Lung (tissue), 12 donors: ENCODE results near the gene NEU3. TPM values are rescaled to one million over a fixed set of nuclear protein-coding genes. Genes with fewer than 3 reads are reported as not detected.
A peak's percentile ranks its signal among the peaks of the same experiment; 100 is the strongest.
"Not testable (repeated sequence)": the region's sequence is repeated elsewhere in the genome, so short reads cannot be mapped to it uniquely, and the experiment has no call there.

Experiments used
- ATAC-seq: fragments of 200-7000 bp; cut with Tn5 transposase; one replicate; pipeline ENCODE4 v1.9.1; 2020; ENCODE audit warnings: moderate number of reproducible peaks; ENCODE audit not compliant: insufficient read depth, low FRiP score
- DNase-seq, 3 donors: peaks; one replicate each; pipeline ENCODE4 v3.0.0-alpha.2; 2013 to 2017
- H3K27ac ChIP-seq, 2 donors: one replicate each; pipeline ENCODE4 v1.5.1; 2013; ENCODE audit warnings: mild to moderate bottlenecking in 2 of 2, moderate library complexity in 2 of 2, control low read depth in 1 of 2, inconsistent platforms in 1 of 2, low read depth in 1 of 2, low read length in 1 of 2
- H3K27me3 ChIP-seq, 3 donors: one replicate each; pipeline ENCODE4 v1.5.1; 2013; ENCODE audit warnings: low read length in 2 of 3; ENCODE audit not compliant: control insufficient read depth in 3 of 3, insufficient read depth in 3 of 3
- H3K36me3 ChIP-seq, 4 donors: one replicate each; pipeline ENCODE4 v1.5.1; 2013; ENCODE audit warnings: low read length in 4 of 4, mild to moderate bottlenecking in 1 of 4, moderate library complexity in 1 of 4; ENCODE audit not compliant: control insufficient read depth in 4 of 4, insufficient read depth in 4 of 4
- H3K4me1 ChIP-seq, 5 donors: one replicate each; pipeline ENCODE4 v1.5.1; 2013; ENCODE audit warnings: low read length in 5 of 5, mild to moderate bottlenecking in 2 of 5, moderate library complexity in 1 of 5; ENCODE audit not compliant: control insufficient read depth in 5 of 5, insufficient read depth in 5 of 5
- H3K4me3 ChIP-seq: one replicate; pipeline ENCODE4 v1.5.1; 2013; ENCODE audit warnings: mild to moderate bottlenecking, control low read depth, moderate library complexity
- H3K9ac ChIP-seq, 2 donors: one replicate each; pipeline ENCODE4 v1.5.1; 2013; ENCODE audit warnings: low read length in 2 of 2, control low read depth in 1 of 2; ENCODE audit not compliant: insufficient read depth in 1 of 2
- H3K9me3 ChIP-seq, 4 donors: one replicate each; pipeline ENCODE4 v1.5.1; 2013; ENCODE audit warnings: low read length in 3 of 4, mild to moderate bottlenecking in 1 of 4, moderate library complexity in 1 of 4; ENCODE audit not compliant: control insufficient read depth in 4 of 4, insufficient read depth in 3 of 4
- CTCF ChIP-seq: IDR thresholded peaks from 2 replicates; pipeline ENCODE4 v1.5.1; 2012; ENCODE audit warnings: mild to moderate bottlenecking; ENCODE audit errors: control extremely low read depth, extremely low read depth
- WGBS, 2 donors: extraction: QIAGEN DNeasy Blood & Tissue Kit; methylation state at CpG; one replicate each; pipeline ENCODE4 v1.1.7; 2013; 5-methylcytosine and 5-hydroxymethylcytosine counted together
- polyA plus RNA-seq, 2 donors: library from polyadenylated mRNA; stranded (reverse); fragments of 200-250 nt; gene quantifications; one replicate each; pipeline ENCODE4 v1.2.1, GENCODE V29; 2013
- total RNA-seq, 2 donors: library from RNA; depleted of rRNA in 1 of 2; stranded (reverse); fragments of >200 nt in 1 of 2; gene quantifications; one replicate each; pipeline ENCODE4 v1.2.1, GENCODE V29; 2014 to 2021
- donor health status: control.
- donor health status: control.
- donor health status: Bipolar disorder and iron deficiency.
- donor health status: healthy.
- donor health status: DM: yes; HTN: yes; CAD: no.

NEU3 gene
- total and polyA plus RNA-seq, 4 donors, result 4.1 to 13.9 (median 7.9) TPM

- ATAC-seq (no peak), DNase-seq (no peak)
- Histone ChIP-seq H3K27ac (no peak overlapping the region), H3K36me3 (no peaks in the 10 kb centered on the region), H3K4me3 (no peak overlapping the region), H3K4me1 (no peaks in the 10 kb centered on the region), H3K9ac (no peak overlapping the region), H3K27me3 (no peaks in the 10 kb centered on the region), H3K9me3 (no peaks in the 10 kb centered on the region)
- no peak for TF ChIP-seq CTCF
- WGBS, 2 donors, result 86 to 90% methylated on average over 11 of the region's 11 CpGs
These were observed 51.5 kb downstream of the NEU3 start for GRCh38 chr11:75040167-75040770.

GRCh38 chr11:75041263-75041662 lies 52.5 kb downstream of the NEU3 start:
- Histone ChIP-seq H3K4me1 (no peaks in the 10 kb centered on the region), H3K9ac (no peak overlapping the region), H3K27ac (no peak overlapping the region), H3K4me3 (no peak overlapping the region), H3K27me3 (no peaks in the 10 kb centered on the region), H3K9me3 (no peaks in the 10 kb centered on the region), H3K36me3 (no peaks in the 10 kb centered on the region)
- no peak for ATAC-seq
- WGBS, 2 donors, result 83 to 95% methylated on average over 2 of the region's 2 CpGs
- no peak for DNase-seq
- no peak for TF ChIP-seq CTCF

- H3K9ac ChIP-seq, ATAC-seq, DNase-seq, H3K4me3 ChIP-seq, H3K27me3 ChIP-seq, H3K9me3 ChIP-seq, H3K4me1 ChIP-seq, H3K27ac ChIP-seq, H3K36me3 ChIP-seq: not testable (repeated sequence)
- WGBS, 2 donors, result 30 to 62% methylated on average over 3 of the region's 3 CpGs
These were observed 53.1 kb downstream of the NEU3 start for GRCh38 chr11:75041821-75042220.

GRCh38 chr11:75044381-75045170 lies 55.8 kb downstream of the NEU3 start:
- 79 to 89% methylated on average over 15 of the region's 15 CpGs for WGBS, 2 donors
- H3K4me1 ChIP-seq, ATAC-seq, H3K27ac ChIP-seq, H3K9me3 ChIP-seq, H3K9ac ChIP-seq, H3K4me3 ChIP-seq, H3K27me3 ChIP-seq, H3K36me3 ChIP-seq: not testable (repeated sequence)
- peak in 1 of 3 donors; percentile 21 for DNase-seq

- DNase-seq, H3K27ac ChIP-seq, ATAC-seq, H3K4me1 ChIP-seq, H3K36me3 ChIP-seq, H3K27me3 ChIP-seq, H3K4me3 ChIP-seq, H3K9ac ChIP-seq, H3K9me3 ChIP-seq: not testable (repeated sequence)
- 78 to 88% methylated on average over 5 of the region's 5 CpGs for WGBS, 2 donors
These were observed 57.9 kb downstream of the NEU3 start for GRCh38 chr11:75046668-75047067.
